OCI-LY7 (cell line): ENCODE measurements around the gene CFAP58.

Experiments used
- CTCF ChIP-seq: fragments of 200-600 bp; sonication (generic); conservative IDR thresholded peaks from 2 replicates; pipeline ENCODE4 v1.5.1; 2014; ENCODE audit warnings: mild to moderate bottlenecking, antibody characterized with exemption, low read length, moderate library complexity, mixed read lengths
- EZH2phosphoT487 ChIP-seq: fragments of 200-600 bp; sonication (generic); IDR thresholded peaks from 2 replicates; pipeline ENCODE4 v1.6.1; 2018; ENCODE audit warnings: low read depth, borderline replicate concordance, mild to moderate bottlenecking, mixed run types, antibody characterized with exemption, low read length, moderate library complexity, mixed read lengths

- TF ChIP-seq EZH2phosphoT487 = no peak
- no peak for TF ChIP-seq CTCF
Observed at GRCh38 chr10:104450954-104451353, 97.3 kb downstream of the CFAP58 start.
